Stomach (tissue), 4 donors: ENCODE data around the gene CRYL1.

ENCODE experiments used
- EP300 ChIP-seq: sonication (generic); formaldehyde crosslinking; IDR thresholded peaks from one replicate; pipeline ENCODE4 v1.6.1; 2017; ENCODE audit warnings: antibody characterized with exemption
- TF ChIP-seq, protein P1 (sequence below), 7 experiments: fragments of 450-650 bp in 4 of 7; fragments of 200-600 bp in 3 of 7; sonication (generic) in 3 of 7; IDR thresholded peaks; one replicate each; pipeline ENCODE4 v1.5.1; 2016 to 2019; ENCODE audit warnings: antibody characterized with exemption in 7 of 7, control low read depth in 2 of 7, mild to moderate bottlenecking in 1 of 7

DNA sequence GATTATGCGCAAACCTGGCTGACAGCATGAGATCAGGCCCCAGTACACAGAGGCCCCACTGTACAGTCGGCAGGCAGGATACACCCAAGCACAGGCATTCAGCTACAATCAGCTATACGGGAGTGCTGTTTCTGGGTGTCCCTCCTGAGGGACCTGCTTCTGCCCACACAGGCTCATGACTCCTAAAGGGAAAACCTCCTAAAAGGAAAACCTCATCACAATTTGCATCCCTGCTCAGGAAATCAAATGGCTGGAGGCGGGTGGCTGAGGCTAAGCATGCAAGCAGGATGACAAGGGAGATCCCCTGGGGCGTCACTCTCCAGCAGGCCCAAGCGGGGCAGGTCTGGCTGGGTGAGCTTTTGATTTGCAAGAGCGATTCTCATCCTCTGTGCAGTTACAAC is 99.8 kb downstream of the CRYL1 start:
- TF ChIP-seq, protein P1, sequence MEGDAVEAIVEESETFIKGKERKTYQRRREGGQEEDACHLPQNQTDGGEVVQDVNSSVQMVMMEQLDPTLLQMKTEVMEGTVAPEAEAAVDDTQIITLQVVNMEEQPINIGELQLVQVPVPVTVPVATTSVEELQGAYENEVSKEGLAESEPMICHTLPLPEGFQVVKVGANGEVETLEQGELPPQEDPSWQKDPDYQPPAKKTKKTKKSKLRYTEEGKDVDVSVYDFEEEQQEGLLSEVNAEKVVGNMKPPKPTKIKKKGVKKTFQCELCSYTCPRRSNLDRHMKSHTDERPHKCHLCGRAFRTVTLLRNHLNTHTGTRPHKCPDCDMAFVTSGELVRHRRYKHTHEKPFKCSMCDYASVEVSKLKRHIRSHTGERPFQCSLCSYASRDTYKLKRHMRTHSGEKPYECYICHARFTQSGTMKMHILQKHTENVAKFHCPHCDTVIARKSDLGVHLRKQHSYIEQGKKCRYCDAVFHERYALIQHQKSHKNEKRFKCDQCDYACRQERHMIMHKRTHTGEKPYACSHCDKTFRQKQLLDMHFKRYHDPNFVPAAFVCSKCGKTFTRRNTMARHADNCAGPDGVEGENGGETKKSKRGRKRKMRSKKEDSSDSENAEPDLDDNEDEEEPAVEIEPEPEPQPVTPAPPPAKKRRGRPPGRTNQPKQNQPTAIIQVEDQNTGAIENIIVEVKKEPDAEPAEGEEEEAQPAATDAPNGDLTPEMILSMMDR (IDR thresholded peaks at IDR 0.05) = no peak
- no peak for TF ChIP-seq EP300
